ENCODE measurements around the gene GLYATL1. TPM values are rescaled to one million over a fixed set of nuclear protein-coding genes. Genes with fewer than 3 reads are reported as not detected.

Gene GLYATL1
- total and polyA plus RNA-seq, 12 donors: 0.06 TPM; not detected in 11

DNA sequence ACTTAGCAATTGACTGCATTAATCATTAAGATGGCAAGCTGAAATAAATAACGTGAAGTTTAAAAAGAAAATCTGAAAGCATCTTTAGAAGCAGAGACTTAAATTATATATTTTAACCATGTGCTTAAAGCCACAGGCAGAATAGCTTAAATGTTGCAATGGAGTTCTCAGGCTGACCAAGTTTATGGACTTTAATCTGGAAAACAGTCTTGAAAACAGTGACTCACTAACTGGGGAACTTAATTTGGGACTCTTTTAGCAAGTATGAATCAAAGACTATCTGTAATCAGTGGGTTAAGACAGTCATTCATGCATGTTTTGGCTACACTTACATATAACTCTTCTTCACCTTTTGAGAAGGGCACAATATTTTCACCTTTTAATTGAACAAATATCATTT lies 12.6 kb upstream of the GLYATL1 start:
- Histone ChIP-seq H3K27me3 (peaks cover 0 to 52% (median 31%) of the 10 kb centered on the region in 7 donors), H3K4me1 (peaks cover 0 to 20% (median 0%) of the 10 kb centered on the region in 9 donors), H3K4me3 (no peak overlapping the region), H3K36me3 (no peaks in the 10 kb centered on the region), H3K9me3 (no peaks in the 10 kb centered on the region), H3K27ac (no peak overlapping the region)
- TF ChIP-seq, protein P1, sequence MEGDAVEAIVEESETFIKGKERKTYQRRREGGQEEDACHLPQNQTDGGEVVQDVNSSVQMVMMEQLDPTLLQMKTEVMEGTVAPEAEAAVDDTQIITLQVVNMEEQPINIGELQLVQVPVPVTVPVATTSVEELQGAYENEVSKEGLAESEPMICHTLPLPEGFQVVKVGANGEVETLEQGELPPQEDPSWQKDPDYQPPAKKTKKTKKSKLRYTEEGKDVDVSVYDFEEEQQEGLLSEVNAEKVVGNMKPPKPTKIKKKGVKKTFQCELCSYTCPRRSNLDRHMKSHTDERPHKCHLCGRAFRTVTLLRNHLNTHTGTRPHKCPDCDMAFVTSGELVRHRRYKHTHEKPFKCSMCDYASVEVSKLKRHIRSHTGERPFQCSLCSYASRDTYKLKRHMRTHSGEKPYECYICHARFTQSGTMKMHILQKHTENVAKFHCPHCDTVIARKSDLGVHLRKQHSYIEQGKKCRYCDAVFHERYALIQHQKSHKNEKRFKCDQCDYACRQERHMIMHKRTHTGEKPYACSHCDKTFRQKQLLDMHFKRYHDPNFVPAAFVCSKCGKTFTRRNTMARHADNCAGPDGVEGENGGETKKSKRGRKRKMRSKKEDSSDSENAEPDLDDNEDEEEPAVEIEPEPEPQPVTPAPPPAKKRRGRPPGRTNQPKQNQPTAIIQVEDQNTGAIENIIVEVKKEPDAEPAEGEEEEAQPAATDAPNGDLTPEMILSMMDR (IDR thresholded peaks at IDR 0.05): no peak
- intact Hi-C loops (cut with DNase I): no loop called here
- WGBS, 2 donors: 76 to 78% methylated on average over 1 of the region's 1 CpG
- DNase-seq (no peak), ATAC-seq (no peak)

DNA sequence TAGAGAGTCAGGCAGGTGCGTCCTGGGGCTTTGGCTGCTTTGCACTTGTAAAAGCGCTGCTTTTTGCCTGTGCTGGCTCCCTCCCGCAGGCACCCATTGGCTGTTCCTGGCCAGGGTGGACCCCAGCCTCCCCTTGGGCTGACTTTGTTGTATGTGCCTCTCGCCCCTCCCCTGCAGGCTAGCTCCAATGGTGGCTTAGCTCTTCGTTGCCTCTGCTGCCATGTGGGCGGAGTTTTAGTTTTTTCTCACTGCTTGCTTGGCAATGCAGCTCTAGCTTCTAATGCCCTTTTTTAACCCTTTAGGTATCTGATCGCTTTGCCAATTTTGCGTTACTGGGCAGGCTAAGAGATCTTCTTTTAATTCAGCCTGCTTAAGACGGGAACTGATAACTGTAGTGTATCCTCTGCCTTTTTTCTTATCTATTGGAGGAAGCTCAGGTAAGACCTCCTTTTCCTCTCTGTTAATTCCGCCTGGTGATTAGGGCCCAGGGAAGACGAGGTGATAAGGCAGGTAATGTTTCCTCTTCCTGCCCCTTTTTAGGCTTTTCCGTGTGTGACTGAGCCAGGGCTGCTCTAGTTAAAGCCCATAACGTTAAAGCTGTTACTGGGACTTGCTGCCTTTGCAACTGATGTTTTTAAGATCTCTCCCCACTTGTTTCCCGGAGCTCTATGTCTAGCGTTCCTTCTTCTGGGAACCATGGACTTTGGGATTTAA lies 11.7 kb upstream of the GLYATL1 start:
- H3K4me3 ChIP-seq: peak overlapping the region in 1 of 10 donors; percentile 3

DNA sequence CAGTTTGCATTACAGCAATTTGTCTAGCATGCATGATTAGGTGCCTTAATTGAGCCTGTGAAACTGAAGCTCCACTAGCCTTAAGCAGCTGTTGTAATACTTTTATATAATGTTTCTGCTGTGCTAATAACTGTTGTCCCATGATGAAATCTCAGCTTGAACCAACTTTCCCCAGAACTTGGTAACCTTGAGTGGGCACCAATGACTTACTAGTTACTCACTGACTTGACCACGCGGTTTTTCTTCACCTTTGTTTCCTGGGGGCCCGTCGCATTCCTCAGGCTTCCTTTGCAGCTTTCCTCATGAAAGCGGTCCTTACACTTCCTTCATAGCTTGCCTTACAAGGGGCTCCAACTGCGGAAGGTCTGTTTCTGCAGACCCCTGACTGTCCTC lies 11.2 kb upstream of the GLYATL1 start:
- Histone ChIP-seq H3K4me3 (no peak overlapping the region), H3K27ac (no peak overlapping the region), H3K9me3 (no peaks in the 10 kb centered on the region), H3K4me1 (peaks cover 0 to 20% (median 0%) of the 10 kb centered on the region in 9 donors), H3K36me3 (no peaks in the 10 kb centered on the region), H3K27me3 (peaks cover 0 to 55% (median 38%) of the 10 kb centered on the region in 7 donors)
- ATAC-seq (no peak), DNase-seq (no peak)
- intact Hi-C loops (cut with DNase I): no loop called here
- 17 to 28% methylated on average over 6 of the region's 6 CpGs for WGBS, 2 donors
- TF ChIP-seq, protein P1 (IDR thresholded peaks at IDR 0.05): no peak

More for the DNA sequence above, 11.7 kb upstream of the GLYATL1 start:
- DNase-seq (peak in 1 of 2 donors; percentile 6), ATAC-seq (no peak)
- intact Hi-C loops (cut with DNase I): no loop called here
- no peaks in the 10 kb centered on the region for H3K36me3 ChIP-seq
- peaks cover 0 to 20% (median 0%) of the 10 kb centered on the region in 9 donors for H3K4me1 ChIP-seq
- H3K27me3 ChIP-seq: peaks cover 0 to 54% (median 38%) of the 10 kb centered on the region in 7 donors
- WGBS, 2 donors: 3 to 6% methylated on average over 15 of the region's 15 CpGs
- no peak overlapping the region for H3K27ac ChIP-seq
- H3K9me3 ChIP-seq: no peaks in the 10 kb centered on the region
- TF ChIP-seq, protein P1 (IDR thresholded peaks at IDR 0.05): no peak

DNA sequence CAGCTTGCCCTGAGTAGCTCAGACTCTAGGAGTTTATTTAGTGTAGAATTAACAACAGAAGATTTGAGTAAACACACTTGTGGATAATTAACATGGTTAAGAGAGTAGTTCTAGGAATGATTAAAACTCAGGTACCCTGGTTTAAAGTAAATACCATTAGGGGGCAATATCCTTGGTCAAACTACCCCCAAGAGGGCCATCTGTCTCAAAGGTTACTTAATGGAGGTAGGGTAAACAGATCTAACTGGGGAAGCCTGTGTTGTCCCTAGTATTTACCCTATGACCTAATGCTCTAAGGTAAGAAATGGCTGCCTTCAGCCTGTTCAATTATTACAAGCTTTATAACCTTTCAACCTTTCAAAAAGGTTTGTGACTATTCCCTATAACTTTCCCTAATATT lies 10.6 kb upstream of the GLYATL1 start:
- TF ChIP-seq, protein P1 (IDR thresholded peaks at IDR 0.05): no peak
- peaks cover 0 to 54% (median 38%) of the 10 kb centered on the region in 7 donors for H3K27me3 ChIP-seq
- ATAC-seq (no peak), DNase-seq (no peak)
- H3K4me3 ChIP-seq: no peak overlapping the region
- no peaks in the 10 kb centered on the region for H3K36me3 ChIP-seq
- intact Hi-C loops (cut with DNase I): no loop called here
- H3K9me3 ChIP-seq: no peaks in the 10 kb centered on the region
- peaks cover 0 to 15% (median 0%) of the 10 kb centered on the region in 9 donors for H3K4me1 ChIP-seq
- H3K27ac ChIP-seq: no peak overlapping the region
